Left renal pelvis (tissue), 4 donors: ENCODE results near the gene PRELP. TPM values are rescaled to one million over a fixed set of nuclear protein-coding genes. Genes with fewer than 3 reads are reported as not detected.

Experiments used
- DNase-seq, 4 donors: peaks; one replicate each; pipeline ENCODE4 v3.0.0-alpha.2; 2013; ENCODE audit warnings: low read depth in 4 of 4, low spot score in 3 of 4
- polyA plus RNA-seq, 4 donors: library from polyadenylated mRNA; unstranded; fragments of 120-200 nt; gene quantifications; one replicate each; pipeline ENCODE4 v1.2.1, GENCODE V29; 2013; ENCODE audit not compliant: insufficient read length in 4 of 4

PRELP gene
- polyA plus RNA-seq, 4 donors, result 1.8 to 66.6 (median 7.9) TPM

GRCh38 chr1:203521074-203521794 is 45.6 kb downstream of the PRELP start:
- DNase-seq, result no peak

DNA sequence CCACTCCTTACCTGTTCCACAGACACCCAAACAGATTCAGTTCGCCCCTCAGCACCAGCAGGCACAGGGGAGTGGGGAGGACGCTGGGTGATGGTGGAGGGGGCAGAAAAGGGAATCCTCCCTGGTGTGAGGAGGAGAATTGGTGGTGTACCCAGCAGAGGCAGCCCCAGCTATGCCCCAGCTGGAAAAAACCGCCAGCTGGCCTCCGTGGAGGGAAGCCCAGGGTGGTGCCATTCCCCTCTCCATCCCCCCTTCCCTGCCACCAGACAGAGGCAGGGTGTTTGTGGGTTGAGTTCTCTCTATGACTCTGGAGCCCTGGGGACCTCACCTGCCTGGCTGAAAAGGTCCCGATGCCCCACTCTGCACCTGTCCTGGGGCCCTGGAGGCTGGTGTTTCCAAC is 46.2 kb downstream of the PRELP start:
- DNase-seq, result no peak

- no peak for DNase-seq
Measured at GRCh38 chr1:203522237-203522636, 46.6 kb downstream of the PRELP start.

GRCh38 chr1:203523667-203524066 is 48.1 kb downstream of the PRELP start:
- DNase-seq, result no peak

DNA sequence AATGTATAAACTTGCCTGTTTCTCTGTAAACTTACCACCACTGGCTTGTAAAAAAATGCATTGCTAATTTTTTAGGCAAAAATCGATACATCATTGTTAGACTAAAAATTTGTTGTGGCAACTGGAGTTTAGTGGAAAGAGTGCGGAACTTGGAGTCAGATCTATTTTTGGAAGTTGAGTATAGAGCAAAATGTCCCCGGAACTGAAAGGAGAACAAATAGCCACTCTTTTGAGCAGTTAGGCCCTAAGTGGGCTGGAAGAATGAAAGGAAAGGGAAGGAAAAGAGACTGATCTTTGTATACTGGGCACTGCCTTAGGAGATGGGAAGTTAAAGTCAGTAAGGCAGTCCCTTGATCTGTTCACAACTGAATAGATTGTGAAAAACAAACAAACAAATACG is 48.5 kb downstream of the PRELP start:
- no peak for DNase-seq

DNA sequence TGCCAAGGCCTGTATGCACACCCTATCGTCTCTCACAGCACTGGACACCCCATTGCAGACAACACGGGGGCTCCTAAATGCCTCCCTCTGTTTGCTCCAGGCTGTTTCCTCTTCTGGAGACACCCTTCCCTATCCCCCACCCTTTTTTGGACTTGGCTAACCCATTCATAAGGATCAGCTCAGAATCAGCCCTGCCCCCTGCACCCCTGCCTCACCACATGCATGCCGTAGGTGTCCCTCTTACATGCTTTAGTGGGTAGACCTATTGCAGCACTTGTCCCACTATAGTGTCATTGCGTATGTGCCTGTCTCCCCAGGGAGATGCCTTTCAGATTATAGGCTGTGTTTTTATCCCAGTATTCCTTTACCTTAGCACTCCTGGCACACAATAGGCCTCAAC is 49.2 kb downstream of the PRELP start:
- no peak for DNase-seq

- DNase-seq, result no peak
Measured at GRCh38 chr1:203525685-203526084, 50.1 kb downstream of the PRELP start.

DNA sequence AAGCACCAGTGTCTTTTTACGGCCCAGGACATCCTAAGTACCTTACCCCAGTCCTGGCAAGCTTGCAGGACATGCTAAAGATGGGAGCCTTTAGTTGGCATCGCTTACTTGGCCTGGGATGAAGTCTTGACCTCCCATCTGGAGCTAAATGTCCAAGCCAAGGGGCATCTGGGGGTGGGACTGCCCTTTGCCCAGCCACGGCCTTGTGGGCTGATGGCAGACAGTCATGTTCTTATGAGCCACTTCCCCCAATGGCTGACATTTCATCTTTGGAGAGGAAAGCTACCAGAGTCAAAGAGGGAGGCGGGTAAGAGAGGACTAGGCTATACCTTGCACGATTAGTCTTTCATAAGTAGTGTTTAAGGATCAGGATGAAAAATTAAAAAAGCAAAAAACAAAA is 50.5 kb downstream of the PRELP start:
- DNase-seq, result no peak

DNA sequence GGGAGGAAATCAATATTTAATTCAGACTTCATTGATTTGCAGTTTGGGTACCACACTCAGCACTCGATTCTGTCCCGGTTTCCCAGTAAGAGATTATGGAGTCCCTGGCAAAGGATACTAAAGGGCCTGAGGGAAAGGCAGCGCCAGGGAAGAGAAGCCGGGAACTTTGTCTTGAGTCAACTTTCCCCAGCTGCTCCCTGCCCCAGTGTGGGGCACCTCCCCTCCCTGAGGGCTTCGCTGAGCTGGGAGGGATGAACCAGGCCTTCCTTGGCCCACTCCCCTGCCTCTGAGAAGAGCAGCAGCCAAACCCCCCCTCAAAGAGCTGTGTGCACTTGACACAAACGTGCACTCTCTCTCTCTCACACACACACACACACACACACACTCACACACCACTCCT is 51.0 kb downstream of the PRELP start:
- DNase-seq, result no peak

DNA sequence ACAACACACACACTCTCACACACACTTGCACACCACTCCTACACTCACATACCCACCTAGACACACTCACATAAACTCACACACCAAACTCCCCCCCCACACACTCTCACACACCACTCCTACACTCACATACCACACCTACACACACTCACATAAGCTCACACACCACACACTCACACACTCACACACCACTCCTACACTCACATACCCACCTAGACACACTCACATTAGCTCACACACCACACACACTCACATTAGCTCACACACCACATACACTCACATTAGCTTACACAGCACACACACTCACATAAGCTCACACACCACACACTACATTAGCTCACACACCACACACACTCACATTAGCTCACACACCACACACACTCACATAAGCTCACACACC is 51.4 kb downstream of the PRELP start:
- no peak for DNase-seq

DNA sequence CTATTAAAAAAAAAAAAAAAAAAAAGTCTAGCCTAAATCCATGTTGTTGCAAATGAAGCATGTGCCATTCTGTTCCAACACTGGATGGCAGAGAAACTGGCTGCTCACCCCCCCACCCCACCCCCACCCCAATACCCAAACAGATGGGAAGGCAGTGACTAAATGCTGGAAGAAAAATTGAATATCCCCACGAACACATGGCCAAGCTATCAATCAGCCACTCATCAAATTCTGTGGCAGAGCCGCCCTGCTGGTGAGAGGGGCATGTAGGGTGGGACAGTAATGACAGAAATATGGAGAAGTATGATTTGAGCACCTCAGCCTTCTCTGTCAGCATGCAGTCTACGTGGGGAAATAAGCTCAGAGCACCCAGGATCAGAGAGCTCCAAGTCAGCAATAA is 52.5 kb downstream of the PRELP start:
- no peak for DNase-seq

GRCh38 chr1:203528976-203529835 is 53.6 kb downstream of the PRELP start:
- no peak for DNase-seq

- no peak for DNase-seq
Measured at GRCh38 chr1:203531063-203531462, 55.5 kb downstream of the PRELP start.

DNA sequence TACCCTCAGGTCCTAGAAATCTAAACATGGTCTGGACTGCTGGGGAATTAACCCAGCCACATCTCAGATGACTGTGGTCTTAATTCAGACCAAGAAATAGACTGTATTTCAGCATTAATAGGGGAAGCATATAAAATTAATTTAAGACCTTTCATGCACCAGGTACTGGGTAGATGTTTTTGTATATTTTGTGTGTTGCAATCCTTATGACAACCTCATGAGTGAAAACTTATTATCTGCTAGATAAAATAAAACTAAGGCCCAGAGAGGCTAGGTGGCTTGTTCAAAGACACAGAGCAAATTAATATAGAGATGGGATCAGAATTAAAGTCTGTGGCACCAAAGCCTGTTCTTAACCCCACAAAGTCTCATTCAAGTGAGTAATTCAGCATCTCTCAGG is 58.4 kb downstream of the PRELP start:
- DNase-seq, result no peak

DNA sequence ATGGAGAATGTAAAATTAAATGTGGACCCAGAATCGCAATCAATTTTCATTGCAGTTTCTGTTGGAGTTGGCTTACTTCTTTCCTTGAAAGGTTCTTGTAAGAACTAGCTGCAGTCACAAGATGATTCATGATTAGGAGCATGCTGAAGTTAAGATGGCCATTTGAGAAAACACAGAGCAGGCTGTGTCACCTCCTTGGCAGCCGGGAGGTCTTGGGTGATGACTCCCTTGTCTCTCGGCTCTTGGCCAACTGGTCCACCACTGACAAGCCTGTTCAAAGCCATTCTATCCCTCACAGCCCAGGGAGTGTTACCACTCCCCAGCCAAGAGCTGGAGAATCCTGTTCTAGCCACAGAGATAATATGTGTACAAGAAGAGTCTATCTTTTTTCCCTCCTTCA is 58.9 kb downstream of the PRELP start:
- DNase-seq, result no peak

DNA sequence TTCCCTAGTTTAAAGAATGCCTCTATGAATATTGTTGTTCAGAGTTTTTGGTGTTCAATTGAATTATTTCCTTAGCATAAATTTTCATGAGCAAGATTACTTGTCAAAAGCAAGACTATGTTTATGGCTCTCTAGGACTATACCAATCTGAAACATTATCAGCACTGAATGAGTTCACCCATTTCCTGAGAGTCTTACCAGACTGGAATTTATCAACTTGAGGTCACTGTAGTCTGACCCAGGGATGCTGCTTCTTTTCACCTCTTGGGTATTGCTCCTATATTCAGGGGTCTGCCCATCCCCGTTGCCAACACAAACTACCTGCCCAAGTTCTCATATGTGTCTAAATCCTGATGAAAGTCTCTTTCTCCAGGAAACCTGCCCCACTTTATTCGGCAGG is 61.0 kb downstream of the PRELP start:
- DNase-seq, result no peak

DNA sequence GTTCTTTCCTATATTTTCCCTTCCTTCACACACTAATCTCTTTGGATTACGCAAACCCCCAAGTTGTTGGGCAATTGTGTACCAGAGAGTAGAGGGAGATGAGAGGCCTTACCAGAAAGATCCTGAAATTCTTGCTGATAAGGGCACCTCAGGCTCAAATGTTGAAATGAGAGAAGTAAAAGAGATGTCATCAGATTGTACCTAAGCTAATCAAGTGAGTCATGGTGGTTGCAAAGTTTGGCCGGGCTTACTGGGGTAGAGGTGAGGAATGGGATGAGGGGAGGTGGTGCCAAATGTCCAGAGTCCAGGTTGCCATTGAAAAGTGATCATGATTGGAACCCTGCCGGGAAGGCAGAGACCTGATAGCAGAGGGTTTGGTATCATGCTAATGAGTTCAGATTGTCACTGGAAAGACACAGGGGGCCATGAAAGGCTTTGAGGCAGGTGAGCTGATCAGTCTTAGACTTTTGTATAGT is 61.4 kb downstream of the PRELP start:
- no peak for DNase-seq

DNA sequence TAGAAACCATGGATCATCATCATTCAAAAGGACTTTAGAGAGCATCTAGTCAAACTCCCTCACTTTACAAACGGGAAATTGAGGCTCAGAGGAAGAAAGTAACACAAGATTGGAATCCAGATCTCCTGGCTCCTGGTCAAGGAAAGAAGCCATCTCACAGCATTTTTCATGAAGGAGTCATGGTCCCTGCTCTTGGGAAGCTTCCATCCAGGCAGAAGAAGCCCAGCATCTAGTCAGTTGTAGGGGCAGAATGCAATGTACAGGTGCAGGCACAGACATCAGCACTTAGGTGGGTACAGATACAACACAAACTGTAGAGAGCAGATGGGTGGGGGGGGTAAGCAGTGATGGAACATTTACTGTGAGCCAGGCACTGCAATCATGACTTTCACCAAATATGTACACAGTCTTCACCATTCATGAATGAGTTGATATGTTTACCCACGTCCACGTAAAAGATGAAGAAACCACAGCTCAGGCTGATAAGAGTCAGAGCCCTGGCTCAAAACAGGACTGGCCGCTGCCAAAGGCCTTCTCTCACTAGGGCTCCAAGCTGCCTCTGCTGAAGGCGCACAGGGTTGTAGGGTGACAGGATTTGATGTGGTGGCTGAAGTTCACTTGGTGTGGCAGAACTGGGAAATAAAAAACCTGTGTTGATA is 62.3 kb downstream of the PRELP start:
- DNase-seq, result no peak

GRCh38 chr1:203538726-203539125 is 63.1 kb downstream of the PRELP start:
- no peak for DNase-seq

- no peak for DNase-seq
Measured at GRCh38 chr1:203539831-203540546, 64.4 kb downstream of the PRELP start.
